Thyroid gland (tissue), 4 donors: ENCODE results near the gene DAPK1. TPM values are rescaled to one million over a fixed set of nuclear protein-coding genes. Genes with fewer than 3 reads are reported as not detected.

ENCODE experiments used
- DNase-seq, 2 donors: peaks; one replicate each; pipeline ENCODE4 v3.0.0-alpha.2; 2019
- H3K27ac ChIP-seq, 3 donors: fragments of 200-600 bp; sonication (generic); 1 replicate in 2 of 3; 2 replicates in 1 of 3; pipeline ENCODE4 v1.5.1; 2016 to 2019; ENCODE audit warnings: mild to moderate bottlenecking in 1 of 3, moderate library complexity in 1 of 3
- H3K27me3 ChIP-seq: fragments of 200-600 bp; sonication (generic); one replicate; pipeline ENCODE4 v1.5.1; 2019
- H3K36me3 ChIP-seq, 2 donors: fragments of 200-600 bp; sonication (generic); one replicate each; pipeline ENCODE4 v1.5.1; 2016 to 2019
- H3K4me1 ChIP-seq, 2 donors: fragments of 200-600 bp; sonication (generic); one replicate each; pipeline ENCODE4 v1.5.1; 2017 to 2019
- H3K4me3 ChIP-seq, 3 donors: fragments of 200-600 bp; sonication (generic); replicated peaks in 1 of 3; 1 replicate in 2 of 3; 2 replicates in 1 of 3; pipeline ENCODE4 v1.5.1; 2016; ENCODE audit warnings: mild to moderate bottlenecking in 1 of 3
- H3K9me3 ChIP-seq: fragments of 200-600 bp; sonication (generic); one replicate; pipeline ENCODE4 v1.5.1; 2017
- POLR2A ChIP-seq, 2 donors: fragments of 450-650 bp; IDR thresholded peaks; one replicate each; pipeline ENCODE4 v1.6.1; 2017; ENCODE audit warnings: antibody characterized with exemption in 2 of 2, mild to moderate bottlenecking in 2 of 2, moderate library complexity in 1 of 2
- WGBS, 2 donors: methylation state at CpG; one replicate each; pipeline ENCODE4 v1.1.5; 2017; 5-methylcytosine and 5-hydroxymethylcytosine counted together
- intact Hi-C: fragments of 100-400 bp; cut with DNase I; formaldehyde crosslinking; loops from one replicate; pipeline ENCODE4 v1.15.1; 2023
- total RNA-seq, 4 donors: library from RNA; depleted of rRNA; stranded (reverse); fragments of >200 nt; gene quantifications; one replicate each; pipeline ENCODE4 v1.2.3, GENCODE V29; 2016
- TF ChIP-seq, protein P1 (sequence below), 6 experiments: fragments of 200-600 bp in 3 of 6; fragments of 450-650 bp in 3 of 6; sonication (generic) in 3 of 6; IDR thresholded peaks; one replicate each; pipeline ENCODE4 v1.5.1; 2016 to 2019; ENCODE audit warnings: antibody characterized with exemption in 6 of 6, mild to moderate bottlenecking in 2 of 6, inconsistent platforms in 1 of 6, moderate library complexity in 1 of 6

Gene DAPK1
- total RNA-seq, 4 donors from 2014 or later = 32.0 to 76.2 (median 38.2) TPM

DNA sequence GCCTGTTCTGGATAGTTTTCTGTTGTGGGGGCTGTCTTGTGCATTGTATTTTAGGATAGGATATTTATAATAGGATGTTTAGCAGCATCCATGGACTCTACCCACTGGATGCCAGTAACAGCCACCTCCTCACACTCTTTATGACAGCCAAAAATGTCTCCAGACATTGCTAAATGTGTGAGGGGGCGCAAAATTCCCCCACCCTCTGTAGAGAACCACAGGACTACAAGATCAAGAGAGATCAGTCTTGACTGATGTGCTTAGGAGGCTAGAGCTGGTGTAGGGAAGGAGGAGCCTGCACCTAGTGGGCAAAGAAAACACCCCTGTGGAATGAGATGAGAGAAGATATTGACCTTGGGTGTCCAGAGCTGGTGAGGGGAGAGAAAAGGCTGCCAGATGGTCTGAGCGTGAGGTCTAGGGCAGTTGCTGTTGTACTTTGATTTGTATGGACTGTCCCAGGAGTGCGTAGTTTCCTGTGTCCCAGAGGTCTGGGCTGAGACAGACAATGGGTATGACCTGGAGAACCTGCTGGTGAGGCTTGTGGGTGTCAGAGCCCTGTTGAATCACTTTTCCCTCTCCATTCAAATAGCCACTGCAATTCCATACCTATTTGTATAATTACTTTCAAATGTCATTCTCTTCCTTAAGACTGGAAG lies 16.3 kb downstream of the DAPK1 start:
- Histone ChIP-seq H3K27me3 (no peaks in the 10 kb centered on the region), H3K36me3 (no peaks in the 10 kb centered on the region), H3K4me1 (peaks cover 11 to 17% of the 10 kb centered on the region in 2 donors), H3K4me3 (no peak overlapping the region), H3K27ac (no peak overlapping the region), H3K9me3 (no peaks in the 10 kb centered on the region)
- intact Hi-C loops = loop anchor here (10.0 kb wide), 1 partner anchor 51 kb away; no protein-coding TSS in a partner anchor
- TF ChIP-seq, protein P1, sequence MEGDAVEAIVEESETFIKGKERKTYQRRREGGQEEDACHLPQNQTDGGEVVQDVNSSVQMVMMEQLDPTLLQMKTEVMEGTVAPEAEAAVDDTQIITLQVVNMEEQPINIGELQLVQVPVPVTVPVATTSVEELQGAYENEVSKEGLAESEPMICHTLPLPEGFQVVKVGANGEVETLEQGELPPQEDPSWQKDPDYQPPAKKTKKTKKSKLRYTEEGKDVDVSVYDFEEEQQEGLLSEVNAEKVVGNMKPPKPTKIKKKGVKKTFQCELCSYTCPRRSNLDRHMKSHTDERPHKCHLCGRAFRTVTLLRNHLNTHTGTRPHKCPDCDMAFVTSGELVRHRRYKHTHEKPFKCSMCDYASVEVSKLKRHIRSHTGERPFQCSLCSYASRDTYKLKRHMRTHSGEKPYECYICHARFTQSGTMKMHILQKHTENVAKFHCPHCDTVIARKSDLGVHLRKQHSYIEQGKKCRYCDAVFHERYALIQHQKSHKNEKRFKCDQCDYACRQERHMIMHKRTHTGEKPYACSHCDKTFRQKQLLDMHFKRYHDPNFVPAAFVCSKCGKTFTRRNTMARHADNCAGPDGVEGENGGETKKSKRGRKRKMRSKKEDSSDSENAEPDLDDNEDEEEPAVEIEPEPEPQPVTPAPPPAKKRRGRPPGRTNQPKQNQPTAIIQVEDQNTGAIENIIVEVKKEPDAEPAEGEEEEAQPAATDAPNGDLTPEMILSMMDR (IDR thresholded peaks at IDR 0.05) = no peak
- no peak for TF ChIP-seq POLR2A (IDR thresholded peaks at IDR 0.05)
- no peak for DNase-seq
- 95 to 100% methylated on average over 3 of the region's 3 CpGs for WGBS, 2 donors

DNA sequence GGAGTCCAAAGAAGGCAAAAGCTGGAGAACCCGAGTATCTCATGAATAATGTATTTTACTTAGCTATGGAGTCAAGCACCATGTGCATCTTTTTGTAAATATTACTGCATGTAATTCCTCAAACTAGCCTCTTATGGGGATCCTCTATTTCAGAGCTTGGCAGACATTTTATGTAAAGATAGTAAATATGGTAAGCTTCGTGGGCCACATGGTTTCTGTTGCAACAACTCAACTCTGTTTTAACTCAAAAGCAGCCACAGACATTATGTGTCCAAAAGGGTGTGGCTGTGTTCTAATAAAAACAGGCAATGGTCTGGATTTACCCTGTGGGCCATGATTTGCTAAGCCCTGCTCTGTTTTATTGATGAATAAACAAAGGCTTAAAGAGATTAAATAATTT lies 17.3 kb downstream of the DAPK1 start:
- Histone ChIP-seq H3K27ac (no peak overlapping the region), H3K36me3 (no peaks in the 10 kb centered on the region), H3K27me3 (no peaks in the 10 kb centered on the region), H3K9me3 (no peaks in the 10 kb centered on the region), H3K4me3 (no peak overlapping the region), H3K4me1 (peaks cover 12 to 21% of the 10 kb centered on the region in 2 donors)
- 80 to 88% methylated on average over 2 of the region's 2 CpGs for WGBS, 2 donors
- intact Hi-C loops = loop anchor here (10.0 kb wide), 1 partner anchor 50 kb away; no protein-coding TSS in a partner anchor
- TF ChIP-seq, protein P1 (IDR thresholded peaks at IDR 0.05) = no peak
- no peak for TF ChIP-seq POLR2A (IDR thresholded peaks at IDR 0.05)
- no peak for DNase-seq

DNA sequence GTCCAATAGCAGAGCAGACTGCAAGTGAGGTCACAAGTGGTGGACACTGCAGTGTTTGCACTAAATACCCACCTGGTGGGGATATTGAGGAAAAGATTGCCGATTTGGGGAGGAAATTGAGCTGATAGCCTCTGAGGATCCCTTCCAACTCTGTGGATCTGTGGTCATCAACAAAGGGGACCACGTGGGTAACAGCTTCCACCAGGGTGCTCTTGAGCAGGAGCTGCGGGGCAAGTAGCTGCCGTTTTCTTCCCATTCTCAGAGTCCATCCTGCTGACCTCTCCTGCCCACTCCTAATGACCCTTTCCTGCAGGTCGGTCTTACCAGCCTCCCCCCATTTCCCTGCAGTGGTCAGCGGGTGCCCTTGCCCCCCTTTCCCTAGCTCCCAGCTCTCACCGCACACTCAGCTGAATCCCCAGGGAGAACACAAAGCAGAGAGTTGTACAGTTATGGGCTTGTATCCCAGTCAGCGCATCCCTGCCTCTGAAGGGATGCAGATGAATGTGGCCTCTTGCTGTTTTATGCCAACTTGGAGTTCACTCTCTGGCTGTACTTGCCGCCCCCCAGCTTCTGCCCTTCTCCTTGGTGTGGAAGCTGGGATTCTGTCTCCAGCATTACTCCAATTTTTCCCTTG lies 18.0 kb downstream of the DAPK1 start:
- H3K4me3 ChIP-seq = no peak overlapping the region
- WGBS, 2 donors = 91 to 94% methylated on average over 9 of the region's 9 CpGs
- no peaks in the 10 kb centered on the region for H3K9me3 ChIP-seq
- H3K27me3 ChIP-seq = no peaks in the 10 kb centered on the region
- DNase-seq = no peak
- no peaks in the 10 kb centered on the region for H3K36me3 ChIP-seq
- TF ChIP-seq, protein P1 (IDR thresholded peaks at IDR 0.05) = no peak
- TF ChIP-seq POLR2A (IDR thresholded peaks at IDR 0.05) = no peak
- peaks cover 12 to 21% of the 10 kb centered on the region in 2 donors for H3K4me1 ChIP-seq
- intact Hi-C loops = loop anchor here (10.0 kb wide), 1 partner anchor 49 kb away; no protein-coding TSS in a partner anchor
- no peak overlapping the region for H3K27ac ChIP-seq

DNA sequence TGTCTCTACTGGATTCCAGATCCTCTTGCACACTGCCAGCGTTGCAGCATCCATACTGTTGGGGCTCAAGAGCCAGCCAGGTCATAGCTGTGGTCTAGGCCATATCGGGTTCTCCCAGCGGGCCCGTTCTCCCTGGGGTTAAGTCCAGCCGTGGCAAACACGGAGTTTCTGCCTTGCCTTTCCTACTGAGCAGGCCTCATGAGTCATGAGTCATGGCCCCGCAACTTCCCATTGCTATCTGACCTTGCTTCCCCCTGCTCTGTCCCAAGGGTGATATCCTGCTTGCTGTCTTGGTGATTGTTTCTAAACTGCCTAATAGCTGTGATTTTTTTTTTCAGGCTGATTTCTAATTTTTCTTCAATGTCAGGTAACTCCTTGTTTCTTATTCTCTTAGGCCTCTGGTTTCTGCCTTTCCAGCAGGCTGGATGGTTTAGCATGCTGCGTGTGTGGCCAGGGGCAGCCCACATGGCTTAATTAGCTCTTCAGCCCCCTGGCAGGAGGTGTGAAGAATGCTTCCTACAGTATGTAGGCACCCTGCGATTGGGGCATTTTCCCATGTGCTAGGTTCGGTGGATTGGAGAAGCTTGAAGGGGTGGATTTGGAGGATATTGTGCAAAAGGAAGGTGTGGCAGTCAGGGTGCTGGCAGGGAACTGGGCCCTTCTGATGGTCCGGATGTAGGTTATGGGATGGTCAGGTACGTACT lies 18.7 kb downstream of the DAPK1 start:
- Histone ChIP-seq H3K4me1 (peaks cover 12 to 21% of the 10 kb centered on the region in 2 donors), H3K36me3 (no peaks in the 10 kb centered on the region), H3K27ac (no peak overlapping the region), H3K9me3 (no peaks in the 10 kb centered on the region), H3K4me3 (no peak overlapping the region), H3K27me3 (no peaks in the 10 kb centered on the region)
- peak; percentile 9 to 27 for DNase-seq
- WGBS, 2 donors = 75 to 85% methylated on average over 12 of the region's 12 CpGs
- TF ChIP-seq, protein P1 (IDR thresholded peaks at IDR 0.05) = no peak
- no peak for TF ChIP-seq POLR2A (IDR thresholded peaks at IDR 0.05)
- intact Hi-C loops = loop anchor here (10.0 kb wide), 1 partner anchor 48 kb away; no protein-coding TSS in a partner anchor
